Bronchus fibroblast of lung (primary cell): ENCODE results near the gene ROPN1L. TPM values are rescaled to one million over a fixed set of nuclear protein-coding genes. Genes with fewer than 3 reads are reported as not detected.

Experiments
- total RNA-seq: library from RNA; depleted of rRNA; stranded (reverse); fragments of >200 nt; gene quantifications from 2 replicates; pipeline ENCODE4 v1.2.3, GENCODE V29; 2015

The ROPN1L gene
- 0.45 and 1.3 TPM in 2 replicates for total RNA-seq

GRCh38 chr5:10441083-10441991 is at the start of gene ROPN1L:
TSS of gene ROPN1L (plus strand) at chr5:10441879. CDS start at chr5:10442168, 289 bp downstream.

Other genes starting within 250 kb of the ROPN1L start
- gene ATPSCKMT, start 192.0 kb upstream of the ROPN1L start, total RNA-seq = 15.6 and 20.8 TPM in 2 replicates
- 432 and 468 TPM in 2 replicates for gene CCT5, start 191.6 kb upstream of the ROPN1L start, total RNA-seq
- 3.4 and 5.9 TPM in 2 replicates for gene CMBL, start 134.0 kb upstream of the ROPN1L start, total RNA-seq
- gene MARCHF6, start 88.2 kb upstream of the ROPN1L start, total RNA-seq = 19.0 and 69.4 TPM in 2 replicates
- 3.7 and 4.0 TPM in 2 replicates for gene ANKRD33B, start 122.2 kb downstream of the ROPN1L start, total RNA-seq